HG02938 (cell line): ENCODE measurements around the gene SYP.

ENCODE experiments used
- ATAC-seq: cut with Tn5 transposase; IDR thresholded peaks from one replicate; pipeline ENCODE4 v1.9.1; 2021; ENCODE audit warnings: mild to moderate bottlenecking, moderate library complexity; ENCODE audit not compliant: unreplicated experiment

The SYP gene

GRCh38 chrX:49221868-49222267 is 21.9 kb upstream of the SYP start:
- no peak for ATAC-seq

GRCh38 chrX:49220100-49220499 is 20.1 kb upstream of the SYP start:
- ATAC-seq = no peak

- no peak for ATAC-seq
These were observed 15.1 kb upstream of the SYP start for GRCh38 chrX:49214996-49215526.

GRCh38 chrX:49214416-49214815 is 14.4 kb upstream of the SYP start:
- ATAC-seq = no peak

GRCh38 chrX:49212861-49213260 is 12.9 kb upstream of the SYP start:
- no peak for ATAC-seq

- no peak for ATAC-seq
These were observed 12.2 kb upstream of the SYP start for GRCh38 chrX:49212209-49212608.

GRCh38 chrX:49211074-49211473 is 11.1 kb upstream of the SYP start:
- ATAC-seq = no peak

GRCh38 chrX:49210406-49210805 is 10.4 kb upstream of the SYP start:
- no peak for ATAC-seq

GRCh38 chrX:49209434-49210251 is 9.7 kb upstream of the SYP start:
- no peak for ATAC-seq

- ATAC-seq = no peak
These were observed 8.4 kb upstream of the SYP start for GRCh38 chrX:49208399-49208798.

GRCh38 chrX:49206543-49206942 is 6.5 kb upstream of the SYP start:
- ATAC-seq = no peak

GRCh38 chrX:49205443-49205842 is 5.5 kb upstream of the SYP start:
- no peak for ATAC-seq

- ATAC-seq = no peak
These were observed 4.7 kb upstream of the SYP start for GRCh38 chrX:49204709-49205108.

GRCh38 chrX:49204017-49204416 is 4.0 kb upstream of the SYP start:
- ATAC-seq = no peak

- ATAC-seq = no peak
These were observed 3.5 kb upstream of the SYP start for GRCh38 chrX:49203536-49203935.

GRCh38 chrX:49202022-49202421 is 2.0 kb upstream of the SYP start:
- no peak for ATAC-seq

GRCh38 chrX:49199315-49199595 is 738 bp downstream of the SYP start:
- ATAC-seq = no peak

- ATAC-seq = no peak
These were observed 1.3 kb downstream of the SYP start for GRCh38 chrX:49198540-49199314.

- no peak for ATAC-seq
These were observed 2.4 kb downstream of the SYP start for GRCh38 chrX:49197543-49198087.

GRCh38 chrX:49193542-49193964 is 6.4 kb downstream of the SYP start:
- no peak for ATAC-seq

GRCh38 chrX:49192722-49193328 is 7.2 kb downstream of the SYP start:
- ATAC-seq = no peak
